K562 (cell line): Measurements from ENCODE around the gene TM9SF4. TPM values are rescaled to one million over a fixed set of nuclear protein-coding genes. Genes with fewer than 3 reads are reported as not detected.

Experiments used
- ATAC-seq: fragments of 200-7000 bp; cut with Tn5 transposase; 3 replicates; pipeline ENCODE4 v1.9.1; 2020; ENCODE audit warnings: moderate library complexity
- BruUV-seq: library from RNA; stranded (reverse); fragments of 400-500 nt; replicated peaks from 2 replicates; lab custom pipeline; 2021; lab: Mats Ljungman, UMichigan
- CTCF ChIA-PET: fragments of 300-600 bp; formaldehyde crosslinking; extraction: SDS; loops from one replicate; lab custom pipeline; 2021; ENCODE audit warnings: low intra/inter-chr PET ratio; lab: Yijun Ruan, JAX
- POLR2A ChIA-PET: fragments of 300-600, 350-650 bp; sonication (Branson Sonifier 250); formaldehyde crosslinking; extraction: SDS; loops from one replicate; lab custom pipeline; 2021; ENCODE audit warnings: antibody characterized with exemption, inconsistent platforms; lab: Yijun Ruan, JAX
- DNase-seq, 4 experiments: peaks; one replicate each; pipeline versions ENCODE4 v3.0.0 to v3.0.0-alpha.2; 2011 to 2018; ENCODE audit warnings: low spot score in 3 of 4, mixed read lengths in 3 of 4; ENCODE audit errors: extremely low read depth in 1 of 4
- FAIRE-seq: peaks from 2 replicates; lab custom pipeline; 2011; peaks lifted over from hg19 to GRCh38; lab: Jason Lieb, UNC
- H2AFZ ChIP-seq: 2 replicates; pipeline ENCODE4 v1.6.0; 2011; ENCODE audit warnings: low read depth, low read length, control low read depth, inconsistent platforms
- H3K27ac ChIP-seq: fragments of 200-600 bp; 3 replicates; pipeline ENCODE4 v1.8.0; 2011; ENCODE audit warnings: low read depth, mild to moderate bottlenecking, control low read depth, inconsistent platforms, low read length, moderate library complexity, mixed read lengths; ENCODE audit errors: extremely low read depth
- H3K27me3 ChIP-seq, 2 experiments: fragments of 300-600 bp in 1 of 2; 2 replicates in 1 of 2; 3 replicates in 1 of 2; pipeline versions ENCODE4 v1.6.0 to v1.8.0; 2011; ENCODE audit warnings: inconsistent platforms in 2 of 2, low read length in 2 of 2, mild to moderate bottlenecking in 1 of 2, mixed read lengths in 1 of 2, moderate library complexity in 1 of 2; ENCODE audit not compliant: control insufficient read depth in 2 of 2, insufficient read depth in 2 of 2
- H3K36me3 ChIP-seq: fragments of 300-600 bp; 3 replicates; pipeline ENCODE4 v1.8.0; 2011; ENCODE audit warnings: mild to moderate bottlenecking, low read length, inconsistent platforms; ENCODE audit not compliant: control insufficient read depth, insufficient read depth
- H3K4me1 ChIP-seq, 2 experiments: fragments of 200-600 bp in 1 of 2; replicated peaks in 1 of 2; 2 replicates in 1 of 2; 3 replicates in 1 of 2; pipeline versions ENCODE4 v1.5.1 to v1.8.0; 2011; ENCODE audit warnings: inconsistent platforms in 2 of 2, low read length in 2 of 2, mild to moderate bottlenecking in 1 of 2, mixed read lengths in 1 of 2, moderate library complexity in 1 of 2; ENCODE audit not compliant: control insufficient read depth in 2 of 2, insufficient read depth in 2 of 2
- H3K4me2 ChIP-seq: 2 replicates; pipeline ENCODE4 v1.6.1; 2011; ENCODE audit warnings: low read length, control low read depth, inconsistent platforms, mixed read lengths; ENCODE audit not compliant: insufficient read depth
- H3K4me3 ChIP-seq: fragments of 200-600 bp; sonication (generic), shearing (Covaris generic); 2 replicates; pipeline ENCODE4 v1.5.1; 2016; ENCODE audit warnings: control low read depth, inconsistent platforms
- H3K79me2 ChIP-seq: fragments of 200-600 bp; 3 replicates; pipeline ENCODE4 v1.8.0; 2011; ENCODE audit warnings: low read length, inconsistent platforms; ENCODE audit not compliant: control insufficient read depth, insufficient read depth
- H3K9ac ChIP-seq, 2 experiments: 2 replicates each; pipeline versions ENCODE4 v1.6.0 to v1.6.1; 2011; ENCODE audit warnings: low read depth in 2 of 2, low read length in 2 of 2, control low read depth in 1 of 2, inconsistent platforms in 1 of 2, mild to moderate bottlenecking in 1 of 2, mixed read lengths in 1 of 2; ENCODE audit not compliant: insufficient read depth in 1 of 2
- H3K9me1 ChIP-seq: one replicate; pipeline ENCODE4 v1.6.0; 2011; ENCODE audit warnings: inconsistent platforms, mild to moderate bottlenecking, low read length, moderate library complexity; ENCODE audit not compliant: control insufficient read depth, insufficient read depth
- H3K9me3 ChIP-seq: replicated peaks from 2 replicates; pipeline ENCODE4 v1.5.1; 2011; ENCODE audit warnings: low read depth, low read length, inconsistent platforms; ENCODE audit not compliant: control insufficient read depth, insufficient read depth
- H4K20me1 ChIP-seq: replicated peaks from 2 replicates; pipeline ENCODE4 v1.6.1; 2011; ENCODE audit warnings: low read length, inconsistent platforms, mixed read lengths; ENCODE audit not compliant: control insufficient read depth, insufficient read depth
- POLR2G ChIP-seq: fragments of 200-400 bp; formaldehyde crosslinking; IDR thresholded peaks from 2 replicates; pipeline ENCODE4 v1.6.1; 2017; ENCODE audit warnings: low read depth, mild to moderate bottlenecking, antibody characterized with exemption, low read length, moderate library complexity
- SREBF2 ChIP-seq: sonication (generic); formaldehyde crosslinking; IDR thresholded peaks from 2 replicates; pipeline ENCODE4 v1.4.0; 2020; ENCODE audit warnings: mild to moderate bottlenecking, missing genetic modification reagents
- WGBS: fragments of 100-300 bp; shearing (Covaris generic); methylation state at CpG from one replicate; pipeline ENCODE4 v1.1.6; 2016; ENCODE audit warnings: low coverage, mixed read lengths; ENCODE audit not compliant: insufficient coverage; ENCODE audit errors: missing lambda C conversion rate; 5-methylcytosine and 5-hydroxymethylcytosine counted together
- in situ Hi-C: fragments of 300-500 bp; cut with MboI; formaldehyde crosslinking; loops from 4 replicates; pipeline ENCODE4 v1.15.0; 2018; ENCODE audit warnings: inconsistent platforms, mixed read lengths
- intact Hi-C: fragments of 100-400 bp; cut with micrococcal nuclease; formaldehyde crosslinking; loops from 2 replicates; pipeline ENCODE4 v1.14.2; 2022
- polyA plus RNA-seq, 8 experiments: library from polyadenylated mRNA; depleted of rRNA in 4 of 8; stranded (reverse) in 5 of 8; unstranded in 3 of 8; fragments of >200 nt; fragmentation: Nextera tagmentation in 2 of 8; fragmentation: Illumina TruSeq in 1 of 8; extraction: Ambion mirVana in 2 of 8; extraction: Trizol in 1 of 8; gene quantifications; 2 replicates each; pipeline versions ENCODE4 v1.2.1 to v1.2.3, GENCODE V29; 2011 to 2014; ENCODE audit warnings: inconsistent platforms in 1 of 8, missing spikeins in 1 of 8
- total RNA-seq, 7 experiments: library from RNA; depleted of rRNA in 6 of 7; stranded (reverse); fragments of >200 nt in 6 of 7; fragmentation: Illumina TruSeq in 2 of 7; extraction: Trizol in 2 of 7; gene quantifications; 2 replicates each; pipeline versions ENCODE4 v1.2.1 to v1.2.3, GENCODE V29; 2011 to 2021; ENCODE audit warnings: low replicate concordance in 1 of 7
- TF ChIP-seq, protein P1 (sequence below), 3 experiments: fragments of 200-800 bp in 1 of 3; fragments of 250-450 bp in 1 of 3; fragments of 450-650 bp in 1 of 3; sonication (Bioruptor Pico) in 1 of 3; sonication (Bioruptor generic) in 1 of 3; formaldehyde crosslinking in 1 of 3; IDR thresholded peaks; 2 replicates each; pipeline versions ENCODE4 v1.6.1 to v1.8.0; 2016 to 2022; ENCODE audit warnings: mild to moderate bottlenecking in 2 of 3, missing genetic modification characterization in 2 of 3, missing compliant biosample characterization in 1 of 3, moderate library complexity in 1 of 3
- TF ChIP-seq, protein P2 (sequence below): sonication (generic); formaldehyde crosslinking; IDR thresholded peaks from 2 replicates; pipeline ENCODE4 v1.8.0; 2023; ENCODE audit warnings: mild to moderate bottlenecking, missing genetic modification reagents

The TM9SF4 gene
- total and polyA plus RNA-seq, 9 of the 15 experiments (the other 6 are each of a cell fraction or from before 2014, with no cell fraction given): 14.5 to 46.3 (median 26.9) TPM

DNA sequence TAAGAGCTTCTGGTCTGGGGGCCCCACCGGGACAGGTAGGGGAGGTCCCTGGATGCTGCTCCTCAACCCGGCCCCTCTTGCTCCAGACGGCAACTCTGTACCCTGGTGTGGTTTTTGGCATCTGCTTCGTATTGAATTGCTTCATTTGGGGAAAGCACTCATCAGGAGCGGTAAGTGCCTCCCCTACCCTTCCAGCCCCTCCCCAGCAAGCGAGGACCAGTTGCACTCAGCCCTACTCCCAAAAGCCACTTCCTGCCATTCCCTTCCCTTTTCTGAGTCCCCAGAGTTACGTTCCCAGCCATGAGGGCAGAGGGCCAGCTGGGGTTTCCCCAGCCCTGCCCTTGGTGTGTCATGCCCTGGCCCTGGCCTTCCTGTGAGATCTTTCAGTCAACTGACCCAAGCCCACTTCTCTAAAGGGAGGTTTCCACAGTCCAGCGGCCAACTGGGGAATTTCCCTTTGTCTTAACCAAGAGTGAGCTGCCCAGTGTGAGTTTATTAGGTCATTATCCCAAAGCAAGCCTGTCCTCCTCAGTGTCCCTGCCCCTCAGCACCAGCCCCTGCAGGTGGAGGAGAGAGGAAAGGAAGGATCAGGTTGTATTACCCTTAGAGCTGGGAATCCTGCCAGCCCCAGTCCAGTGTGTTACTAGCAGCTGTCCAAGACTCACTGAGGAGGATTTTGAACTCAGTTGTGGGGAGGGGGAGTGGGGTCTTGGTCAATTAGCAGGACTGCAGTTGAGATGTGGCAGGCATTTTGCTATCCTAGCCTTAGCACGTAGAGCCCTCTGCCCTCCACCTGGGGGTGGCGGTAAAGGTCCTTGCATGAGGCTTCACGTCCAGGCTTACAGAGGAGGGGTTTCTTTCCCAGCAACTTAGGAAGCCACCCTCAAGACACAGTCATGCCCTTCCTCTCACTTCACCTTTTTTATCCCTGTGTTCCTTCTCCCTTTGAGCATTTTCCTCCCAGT, 45.8 kb downstream of the TM9SF4 start (continued):
- TF ChIP-seq, protein P1, sequence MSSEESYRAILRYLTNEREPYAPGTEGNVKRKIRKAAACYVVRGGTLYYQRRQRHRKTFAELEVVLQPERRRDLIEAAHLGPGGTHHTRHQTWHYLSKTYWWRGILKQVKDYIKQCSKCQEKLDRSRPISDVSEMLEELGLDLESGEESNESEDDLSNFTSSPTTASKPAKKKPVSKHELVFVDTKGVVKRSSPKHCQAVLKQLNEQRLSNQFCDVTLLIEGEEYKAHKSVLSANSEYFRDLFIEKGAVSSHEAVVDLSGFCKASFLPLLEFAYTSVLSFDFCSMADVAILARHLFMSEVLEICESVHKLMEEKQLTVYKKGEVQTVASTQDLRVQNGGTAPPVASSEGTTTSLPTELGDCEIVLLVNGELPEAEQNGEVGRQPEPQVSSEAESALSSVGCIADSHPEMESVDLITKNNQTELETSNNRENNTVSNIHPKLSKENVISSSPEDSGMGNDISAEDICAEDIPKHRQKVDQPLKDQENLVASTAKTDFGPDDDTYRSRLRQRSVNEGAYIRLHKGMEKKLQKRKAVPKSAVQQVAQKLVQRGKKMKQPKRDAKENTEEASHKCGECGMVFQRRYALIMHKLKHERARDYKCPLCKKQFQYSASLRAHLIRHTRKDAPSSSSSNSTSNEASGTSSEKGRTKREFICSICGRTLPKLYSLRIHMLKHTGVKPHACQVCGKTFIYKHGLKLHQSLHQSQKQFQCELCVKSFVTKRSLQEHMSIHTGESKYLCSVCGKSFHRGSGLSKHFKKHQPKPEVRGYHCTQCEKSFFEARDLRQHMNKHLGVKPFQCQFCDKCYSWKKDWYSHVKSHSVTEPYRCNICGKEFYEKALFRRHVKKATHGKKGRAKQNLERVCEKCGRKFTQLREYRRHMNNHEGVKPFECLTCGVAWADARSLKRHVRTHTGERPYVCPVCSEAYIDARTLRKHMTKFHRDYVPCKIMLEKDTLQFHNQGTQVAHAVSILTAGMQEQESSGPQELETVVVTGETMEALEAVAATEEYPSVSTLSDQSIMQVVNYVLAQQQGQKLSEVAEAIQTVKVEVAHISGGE (CRISPR knock-in tag; IDR thresholded peaks at IDR 0.05): no peak

DNA sequence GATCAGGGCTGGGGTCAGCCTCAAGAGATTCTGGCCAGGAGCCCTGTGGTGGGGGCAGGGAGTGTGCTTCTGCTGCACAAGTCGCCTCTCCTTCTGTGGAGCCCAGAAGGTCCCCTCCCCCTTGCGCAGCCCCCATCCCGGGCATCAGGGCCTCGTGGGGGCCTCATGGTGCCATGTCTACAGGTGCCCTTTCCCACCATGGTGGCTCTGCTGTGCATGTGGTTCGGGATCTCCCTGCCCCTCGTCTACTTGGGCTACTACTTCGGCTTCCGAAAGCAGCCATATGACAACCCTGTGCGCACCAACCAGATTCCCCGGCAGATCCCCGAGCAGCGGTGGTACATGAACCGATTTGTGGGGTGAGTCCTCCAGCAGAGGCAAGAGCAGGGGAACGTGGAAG, 48.1 kb downstream of the TM9SF4 start:
- peaks cover 80% of the 10 kb centered on the region for H3K36me3 ChIP-seq

More for the DNA sequence above, 48.1 kb downstream of the TM9SF4 start:
- Histone ChIP-seq H3K9me1 (peaks cover 3% of the 10 kb centered on the region), H3K9me3 (no peaks in the 10 kb centered on the region), H3K27me3 (no peaks in the 10 kb centered on the region), H4K20me1 (no peaks in the 10 kb centered on the region; the same call in 1 of the 2 replicates), H3K79me2 (no peaks in the 10 kb centered on the region), H3K4me1 (peaks cover 10 to 14% of the 10 kb centered on the region in 2 experiments), H2AFZ (no peak overlapping the region), H3K9ac (no peak overlapping the region; a peak in 1 of 4 replicates), H3K4me2 (no peak overlapping the region), H3K4me3 (no peak overlapping the region), H3K27ac (no peak overlapping the region)
- no TSS peak for BruUV-seq
- 97% methylated on average over 10 of the region's 14 CpGs for WGBS
- TF ChIP-seq POLR2G (peak; percentile 36; the same call in 1 of the 2 replicates), SREBF2 (CRISPR knock-in tag) (no peak)
- TF ChIP-seq, protein P2, sequence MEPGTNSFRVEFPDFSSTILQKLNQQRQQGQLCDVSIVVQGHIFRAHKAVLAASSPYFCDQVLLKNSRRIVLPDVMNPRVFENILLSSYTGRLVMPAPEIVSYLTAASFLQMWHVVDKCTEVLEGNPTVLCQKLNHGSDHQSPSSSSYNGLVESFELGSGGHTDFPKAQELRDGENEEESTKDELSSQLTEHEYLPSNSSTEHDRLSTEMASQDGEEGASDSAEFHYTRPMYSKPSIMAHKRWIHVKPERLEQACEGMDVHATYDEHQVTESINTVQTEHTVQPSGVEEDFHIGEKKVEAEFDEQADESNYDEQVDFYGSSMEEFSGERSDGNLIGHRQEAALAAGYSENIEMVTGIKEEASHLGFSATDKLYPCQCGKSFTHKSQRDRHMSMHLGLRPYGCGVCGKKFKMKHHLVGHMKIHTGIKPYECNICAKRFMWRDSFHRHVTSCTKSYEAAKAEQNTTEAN: no peak
- ATAC-seq (no peak), DNase-seq (no peak), FAIRE-seq (no peak)
- intact Hi-C loops: loop anchor here (5.0 to 10.0 kb wide), 2 partner anchors 280 to 497 kb away; no protein-coding TSS in a partner anchor
- in situ Hi-C loops: loop anchor here (25.0 kb wide), 1 partner anchor 505 kb away; the partner anchor contains the start of gene C20orf203
- ChIA-PET CTCF (no interaction called here), POLR2A (interaction anchor here (1.2 kb wide), 1 partner anchor 12 kb away, joined by 3 read pairs; no protein-coding TSS in a partner anchor)
